HepG2 (cell line): Measurements from ENCODE around the gene SLC25A25. TPM values are rescaled to one million over a fixed set of nuclear protein-coding genes. Genes with fewer than 3 reads are reported as not detected.

Source experiments
- CENPBD1 ChIP-seq: sonication (generic); formaldehyde crosslinking; IDR thresholded peaks from 2 replicates; pipeline ENCODE4 v1.8.0; 2022; ENCODE audit warnings: missing genetic modification reagents, low read depth, mild to moderate bottlenecking, borderline replicate concordance
- CHCHD3 ChIP-seq: sonication (generic); formaldehyde crosslinking; IDR thresholded peaks from 2 replicates; pipeline ENCODE4 v1.8.0; 2022; ENCODE audit warnings: mild to moderate bottlenecking, missing genetic modification reagents, moderate library complexity
- DNMT1 ChIP-seq: sonication (generic); formaldehyde crosslinking; IDR thresholded peaks from 2 replicates; pipeline ENCODE4 v1.5.1; 2020; ENCODE audit warnings: mild to moderate bottlenecking, missing genetic modification reagents
- GATAD1 ChIP-seq: IDR thresholded peaks from 2 replicates; pipeline ENCODE4 v1.6.1; 2016; ENCODE audit warnings: missing genetic modification reagents, missing compliant biosample characterization
- HDAC6 ChIP-seq: fragments of 200-600 bp; sonication (generic); IDR thresholded peaks from 2 replicates; pipeline ENCODE4 v1.7.0; 2017; ENCODE audit warnings: mild to moderate bottlenecking, antibody characterized with exemption, low read length, low read depth
- HOXA7 ChIP-seq: sonication (generic); formaldehyde crosslinking; IDR thresholded peaks from 2 replicates; pipeline ENCODE4 v1.8.1; 2022; ENCODE audit warnings: mild to moderate bottlenecking, missing genetic modification reagents, moderate library complexity
- PHF5A ChIP-seq: IDR thresholded peaks from one replicate; pipeline ENCODE4 v1.6.1; 2018; ENCODE audit warnings: low read depth, missing genetic modification reagents; ENCODE audit not compliant: unreplicated experiment
- PRMT3 ChIP-seq: sonication (generic); formaldehyde crosslinking; IDR thresholded peaks from 2 replicates; pipeline ENCODE4 v1.8.1; 2022; ENCODE audit warnings: low read depth, mild to moderate bottlenecking, moderate library complexity, missing genetic modification reagents, borderline replicate concordance
- RARA ChIP-seq: IDR thresholded peaks from 2 replicates; pipeline ENCODE4 v1.6.1; 2016; ENCODE audit warnings: missing genetic modification reagents, missing compliant biosample characterization
- RBFOX2 ChIP-seq: fragments of 200-400 bp; formaldehyde crosslinking; IDR thresholded peaks from 2 replicates; pipeline ENCODE4 v1.6.1; 2017; ENCODE audit warnings: low read depth, mild to moderate bottlenecking, low read length
- SMC3 ChIP-seq: IDR thresholded peaks from 2 replicates; pipeline ENCODE4 v1.6.1; 2011; ENCODE audit warnings: low read length, improper control_type of control experiment
- SRY ChIP-seq: sonication (generic); formaldehyde crosslinking; IDR thresholded peaks from 2 replicates; pipeline ENCODE4 v1.8.0; 2022; ENCODE audit warnings: mild to moderate bottlenecking, missing genetic modification reagents
- TIGD3 ChIP-seq: sonication (generic); formaldehyde crosslinking; IDR thresholded peaks from 2 replicates; pipeline ENCODE4 v1.5.1; 2020; ENCODE audit warnings: mild to moderate bottlenecking, missing genetic modification reagents, borderline replicate concordance
- ZBED4 ChIP-seq: sonication (generic); formaldehyde crosslinking; IDR thresholded peaks from 2 replicates; pipeline ENCODE4 v1.4.0; 2020; ENCODE audit warnings: missing genetic modification reagents, borderline replicate concordance
- ZNF329 ChIP-seq: sonication (generic); formaldehyde crosslinking; IDR thresholded peaks from 2 replicates; pipeline ENCODE4 v1.9.0; 2021; ENCODE audit warnings: low read depth, mild to moderate bottlenecking, missing genetic modification reagents
- ZNF513 ChIP-seq: sonication (generic); formaldehyde crosslinking; conservative IDR thresholded peaks from 2 replicates; pipeline ENCODE4 v1.5.0; 2020; ENCODE audit warnings: missing genetic modification reagents
- ZNF574 ChIP-seq: sonication (generic); formaldehyde crosslinking; IDR thresholded peaks from 2 replicates; pipeline ENCODE4 v1.4.0; 2020; ENCODE audit warnings: missing genetic modification reagents
- polyA plus RNA-seq, 8 experiments: library from polyadenylated mRNA; depleted of rRNA in 3 of 8; stranded (reverse) in 7 of 8; unstranded in 1 of 8; fragments of >200 nt; fragmentation: Illumina TruSeq in 4 of 8; extraction: Trizol in 4 of 8; gene quantifications; 2 replicates each; pipeline versions ENCODE4 v1.2.1 to v1.2.3, GENCODE V29; 2011 to 2016; ENCODE audit warnings: low read depth in 4 of 8, missing spikeins in 1 of 8, mixed read lengths in 1 of 8; ENCODE audit not compliant: insufficient read depth in 1 of 8
- total RNA-seq, 5 experiments: library from RNA; depleted of rRNA; stranded (reverse); fragments of >200 nt; fragmentation: Illumina TruSeq; extraction: Trizol; gene quantifications; 2 replicates each; pipeline ENCODE4 v1.2.3, GENCODE V29; 2016; ENCODE audit warnings: low read depth in 1 of 5

Gene SLC25A25
- total and polyA plus RNA-seq, 2 of the 13 experiments (the other 11 are each of a cell fraction or from before 2014, with no cell fraction given) = 10.5 to 24.8 TPM

GRCh38 chr9:128127568-128127989, 59.5 kb downstream of the SLC25A25 start, which contains the start of gene PTGES2 (continued):
- TF ChIP-seq ZNF574 (CRISPR knock-in tag) (peak; percentile 57; the same call in 1 of the 2 replicates), PHF5A (CRISPR knock-in tag) (peak; percentile 2), SRY (CRISPR knock-in tag) (0 out of 2 replicates have a peak, but pooled peaks have one; percentile 79), RARA (CRISPR knock-in tag) (peak; percentile 5; the same call in 1 of the 2 replicates), HDAC6 (no peak), CHCHD3 (CRISPR knock-in tag) (0 out of 2 replicates have a peak, but pooled peaks have one; percentile 77), TIGD3 (no peak), DNMT1 (no peak), SMC3 (no peak), CENPBD1 (CRISPR knock-in tag) (no peak; the same call in 1 of the 2 replicates), GATAD1 (CRISPR knock-in tag) (peak; percentile 4; the same call in 1 of the 2 replicates), RBFOX2 (peak; percentile 91), ZBED4 (CRISPR knock-in tag) (peak; percentile 7; the same call in 1 of the 2 replicates), PRMT3 (no peak), ZNF513 (no peak), HOXA7 (CRISPR knock-in tag) (no peak), ZNF329 (CRISPR knock-in tag) (0 out of 2 replicates have a peak, but pooled peaks have one; percentile 41)
